Eye (tissue), 1 donor: ENCODE measurements around the gene PIGL.
A peak's percentile ranks its signal among the peaks of the same experiment; 100 is the strongest.
"Not testable (repeated sequence)": the region's sequence is repeated elsewhere in the genome, so short reads cannot be mapped to it uniquely, and the experiment has no call there.

Experiments
- DNase-seq: peaks from one replicate; pipeline ENCODE4 v3.0.0-alpha.2; 2015

PIGL gene

GRCh38 chr17:16217002-16217635 lies at the start of gene PIGL:
Gene PIGL (plus strand): TSS chr17:16217210. CDS start chr17:16217227, 17 bp downstream.
- peak; percentile 96 for DNase-seq

GRCh38 chr17:16171613-16172012 lies 45.4 kb upstream of the PIGL start:
- peak; percentile 6 for DNase-seq

DNA sequence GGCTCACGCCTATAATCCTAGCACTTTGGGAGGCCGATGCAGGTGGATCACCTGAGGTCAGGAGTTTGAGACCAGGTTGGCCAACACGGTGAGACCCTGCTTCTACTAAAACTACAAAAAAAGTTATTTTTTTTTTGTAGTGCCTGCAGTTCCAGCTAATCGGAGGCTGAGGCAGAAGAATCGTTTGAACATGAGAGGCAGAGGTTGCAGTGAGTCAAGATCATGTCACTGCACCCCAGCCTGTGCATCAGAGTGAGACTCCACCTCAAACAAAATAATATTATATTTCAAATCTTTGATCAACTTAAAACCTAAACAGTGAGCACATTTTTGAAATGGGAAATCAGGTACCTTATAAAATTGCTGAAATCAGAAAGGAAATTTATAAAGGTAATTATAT lies 38.2 kb upstream of the PIGL start:
- no peak for DNase-seq

DNA sequence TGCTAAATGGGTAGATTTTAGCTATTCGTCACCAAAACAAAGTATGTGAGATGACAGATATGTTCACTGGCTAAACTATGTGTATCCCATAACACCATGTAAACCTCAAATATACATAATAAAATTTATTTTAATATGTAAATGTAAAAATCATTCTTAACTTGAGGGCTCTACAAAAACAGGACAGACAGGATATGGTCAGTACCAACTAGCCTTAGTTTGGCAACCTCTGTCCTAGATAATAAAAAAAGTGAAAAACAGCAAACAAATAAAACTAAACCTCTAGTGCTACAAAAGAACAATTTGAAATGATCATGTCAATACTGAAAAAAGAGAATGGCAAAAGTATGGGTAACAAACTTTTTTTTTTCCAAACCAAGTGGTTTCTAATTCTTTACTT lies 35.4 kb upstream of the PIGL start:
- no peak for DNase-seq

DNA sequence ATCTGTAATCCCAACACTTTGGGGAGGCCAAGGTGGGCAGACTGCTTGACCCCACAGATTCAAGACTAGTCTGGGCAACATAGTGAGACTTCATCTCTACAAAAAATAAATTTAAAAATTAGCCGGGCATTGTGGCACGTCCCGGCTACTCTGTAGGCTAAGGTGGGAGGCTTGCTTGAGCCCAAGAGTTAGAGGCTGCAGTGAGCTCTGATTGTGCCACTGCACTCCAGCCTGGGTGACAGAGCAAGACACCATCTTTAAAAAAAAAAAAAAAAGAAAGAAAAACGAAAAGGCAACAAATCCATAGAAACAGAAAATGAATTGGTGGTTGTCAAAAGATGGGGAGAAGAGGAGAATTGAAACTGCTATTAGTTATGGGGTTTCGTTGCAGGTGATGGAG lies 29.4 kb upstream of the PIGL start:
- no peak for DNase-seq

DNA sequence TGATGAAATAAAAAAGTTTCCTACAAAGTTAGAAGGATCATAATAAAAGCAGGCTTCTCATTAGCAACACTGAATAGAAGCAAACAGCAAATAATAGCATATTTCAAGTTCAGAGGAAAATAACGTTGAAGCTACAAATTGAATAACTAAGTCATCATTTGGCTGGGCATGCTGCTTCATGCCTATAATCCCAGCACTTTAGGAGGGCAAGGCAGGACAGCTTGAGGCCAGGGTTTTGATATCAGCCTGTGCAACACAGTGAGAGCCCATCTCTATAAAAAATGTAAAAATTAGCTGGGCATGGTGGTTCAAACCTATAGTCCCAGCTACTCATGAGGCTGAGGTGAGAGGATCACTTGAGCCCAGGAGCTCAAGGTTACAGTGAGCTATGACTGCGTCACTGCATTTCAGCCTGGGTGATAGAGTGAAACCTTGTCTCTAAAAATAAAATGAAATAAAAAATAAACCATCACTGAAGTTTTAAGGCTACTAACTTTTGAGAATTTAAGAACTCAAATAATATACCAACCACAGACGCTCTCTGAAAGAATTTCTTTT lies 27.1 kb upstream of the PIGL start:
- no peak for DNase-seq

DNA sequence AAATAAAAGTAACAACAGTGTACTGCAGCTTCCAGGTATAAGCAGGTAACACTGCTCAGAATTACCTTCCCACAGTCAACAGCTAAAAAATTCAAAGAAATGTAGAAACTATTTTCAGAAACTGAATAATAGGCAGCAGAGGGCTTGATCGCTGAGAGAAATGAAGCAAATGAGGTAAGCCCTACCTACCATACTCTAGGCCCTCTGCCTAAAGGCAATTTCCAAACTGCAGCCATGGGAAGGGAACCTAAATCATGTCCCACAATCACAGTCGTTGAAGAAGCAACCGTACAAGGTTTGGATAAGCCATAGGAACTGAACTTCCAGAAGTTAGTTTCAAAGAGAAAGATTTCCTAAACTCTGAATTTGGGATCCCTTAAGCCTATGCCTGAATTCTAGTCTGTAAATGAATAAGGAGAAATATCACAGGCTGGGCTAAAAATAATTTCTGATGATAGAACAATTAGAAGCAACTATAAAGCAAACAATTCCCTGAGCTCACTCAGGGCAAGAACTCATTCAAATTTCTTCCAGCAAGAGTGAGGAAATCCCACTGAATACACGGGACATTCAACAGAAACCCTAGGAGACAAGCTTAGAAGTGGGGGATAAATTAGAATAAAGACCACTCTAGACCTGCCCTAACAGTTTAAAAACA lies 26.2 kb upstream of the PIGL start:
- no peak for DNase-seq

DNA sequence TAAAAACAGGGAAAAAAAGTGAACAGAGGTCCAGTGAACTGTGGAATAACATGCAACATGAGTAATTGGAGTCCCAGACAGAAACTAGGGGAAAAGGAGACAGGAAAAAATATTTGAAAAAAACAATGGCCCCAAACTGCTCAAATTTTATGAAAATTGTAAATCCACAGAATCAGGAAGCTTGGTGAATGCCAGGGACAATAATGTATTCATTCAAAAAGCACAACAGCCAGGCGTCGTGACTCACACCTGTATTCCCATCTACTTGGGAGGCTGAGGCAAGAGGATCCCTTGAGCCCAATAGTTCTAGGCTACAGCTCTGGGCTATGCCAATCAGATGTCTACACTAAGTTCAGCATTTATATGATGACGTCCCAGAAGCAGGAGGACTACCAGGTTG lies 25.4 kb upstream of the PIGL start:
- no peak for DNase-seq

DNA sequence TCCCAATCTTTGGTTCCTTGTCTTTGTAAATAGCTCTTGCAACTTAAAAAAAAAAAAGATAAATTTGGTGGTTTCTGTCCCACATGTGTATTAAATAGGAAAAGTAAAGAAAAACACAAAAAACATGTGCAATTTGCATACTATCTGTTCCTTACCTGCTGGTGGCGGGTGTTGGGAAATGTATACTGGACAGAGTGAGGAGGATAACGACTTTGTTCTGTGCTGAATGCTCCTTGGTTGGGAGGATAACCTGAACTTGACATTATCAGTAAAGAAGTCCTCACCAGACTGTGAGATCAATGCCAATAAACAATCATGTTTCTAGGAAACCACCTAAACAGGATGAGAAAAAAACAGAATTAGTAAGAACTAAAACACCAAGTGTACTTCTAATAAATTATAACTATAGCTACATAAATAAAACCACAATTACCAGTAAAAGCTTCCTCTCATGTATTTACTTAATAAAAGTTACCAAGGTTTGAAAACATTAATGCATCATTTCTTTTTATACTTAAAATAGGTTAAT lies 22.6 kb upstream of the PIGL start:
- not testable (repeated sequence) for DNase-seq

- no peak for DNase-seq
These were observed 19.7 kb upstream of the PIGL start for GRCh38 chr17:16197276-16197675.

GRCh38 chr17:16199093-16199492 lies 17.9 kb upstream of the PIGL start:
- peak; percentile 10 for DNase-seq

DNA sequence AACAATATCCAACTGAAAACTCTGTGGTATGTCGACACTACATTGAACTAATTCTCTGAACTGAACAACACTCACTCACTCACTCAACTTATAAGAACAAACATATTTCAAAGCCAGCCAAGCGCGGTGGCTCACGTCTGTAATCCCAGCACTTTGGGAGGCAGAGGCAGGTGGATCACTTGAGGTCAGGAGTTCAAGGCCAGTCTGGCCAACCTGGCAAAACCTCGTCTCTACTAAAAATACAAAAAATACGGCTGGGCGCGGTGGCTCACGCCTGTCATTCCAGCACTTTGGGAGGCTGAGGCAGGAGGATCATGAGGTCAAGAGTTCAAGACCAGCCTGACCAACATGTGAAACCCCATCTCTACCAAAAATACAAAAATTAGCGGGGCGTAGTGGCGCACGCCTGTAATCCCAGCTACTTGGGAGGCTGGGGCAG lies 15.3 kb upstream of the PIGL start:
- not testable (repeated sequence) for DNase-seq

GRCh38 chr17:16202554-16203500 lies 14.2 kb upstream of the PIGL start:
- not testable (repeated sequence) for DNase-seq

GRCh38 chr17:16204763-16205162 lies 12.2 kb upstream of the PIGL start:
- DNase-seq = not testable (repeated sequence)

- DNase-seq = no peak
These were observed 5.4 kb upstream of the PIGL start for GRCh38 chr17:16211590-16211989.

- no peak for DNase-seq
These were observed 4.2 kb upstream of the PIGL start for GRCh38 chr17:16212793-16213192.

GRCh38 chr17:16214190-16215001 lies 2.6 kb upstream of the PIGL start:
- DNase-seq = no peak

GRCh38 chr17:16215002-16215272 lies 2.1 kb upstream of the PIGL start:
- DNase-seq = no peak

DNA sequence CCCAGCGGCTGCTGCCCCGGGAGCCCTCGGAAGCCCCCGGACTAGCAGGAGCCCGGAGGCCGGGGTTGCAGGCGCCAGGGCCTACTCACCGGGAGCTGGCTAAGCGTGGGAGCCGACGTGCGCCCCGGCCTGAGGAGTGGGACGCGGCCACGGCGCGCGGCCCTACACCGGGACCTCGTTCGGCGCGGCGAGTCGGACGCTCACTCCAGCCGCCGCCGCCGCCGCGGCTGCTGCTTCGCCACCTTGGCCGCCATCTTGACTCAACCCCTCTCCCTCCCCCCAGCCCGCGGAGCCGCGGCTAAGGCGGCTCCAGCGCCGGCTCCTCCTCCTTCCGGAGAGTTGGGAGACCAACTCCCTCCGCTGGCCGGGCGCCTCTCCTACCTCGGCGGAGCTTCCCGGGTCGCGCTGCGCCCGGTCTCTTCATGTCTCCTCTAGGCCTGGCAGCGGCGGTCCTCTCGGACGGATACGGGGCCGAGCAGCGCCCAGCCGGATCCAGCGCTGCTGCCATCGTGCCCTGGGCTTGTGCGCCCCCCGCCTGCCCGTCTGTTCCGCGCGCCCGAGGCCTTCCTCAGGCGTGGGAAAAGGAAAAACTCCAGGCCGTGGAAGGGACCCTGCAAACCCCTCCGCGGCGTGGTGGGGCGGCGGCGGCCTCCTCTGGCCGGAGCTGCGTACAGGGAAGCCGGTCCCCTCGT lies 1.6 kb upstream of the PIGL start, which contains the start of gene NCOR1:
NCOR1 (minus strand) TSS at position 262 of the 692 bp plus-strand sequence. CDS start 20,965 bp downstream, outside the sequence.
- DNase-seq = peak; percentile 97

DNA sequence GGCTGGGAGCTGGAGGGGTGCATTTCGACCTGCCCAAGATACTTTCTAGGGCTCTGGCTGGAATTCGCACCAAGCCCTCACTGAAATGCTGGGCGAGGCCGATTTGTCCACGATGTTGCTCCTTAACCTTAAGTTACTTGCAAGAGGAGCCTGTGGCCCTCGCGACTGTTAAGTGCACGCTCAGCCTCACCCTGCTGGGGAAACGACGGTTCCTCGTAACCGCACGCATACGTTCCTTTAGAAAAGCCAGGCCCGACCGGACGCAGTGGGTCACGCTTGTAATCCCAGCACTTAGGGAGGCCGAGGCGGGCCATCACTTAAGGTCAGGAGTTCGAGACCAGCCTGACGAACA lies 1.1 kb upstream of the PIGL start:
- DNase-seq = no peak

DNA sequence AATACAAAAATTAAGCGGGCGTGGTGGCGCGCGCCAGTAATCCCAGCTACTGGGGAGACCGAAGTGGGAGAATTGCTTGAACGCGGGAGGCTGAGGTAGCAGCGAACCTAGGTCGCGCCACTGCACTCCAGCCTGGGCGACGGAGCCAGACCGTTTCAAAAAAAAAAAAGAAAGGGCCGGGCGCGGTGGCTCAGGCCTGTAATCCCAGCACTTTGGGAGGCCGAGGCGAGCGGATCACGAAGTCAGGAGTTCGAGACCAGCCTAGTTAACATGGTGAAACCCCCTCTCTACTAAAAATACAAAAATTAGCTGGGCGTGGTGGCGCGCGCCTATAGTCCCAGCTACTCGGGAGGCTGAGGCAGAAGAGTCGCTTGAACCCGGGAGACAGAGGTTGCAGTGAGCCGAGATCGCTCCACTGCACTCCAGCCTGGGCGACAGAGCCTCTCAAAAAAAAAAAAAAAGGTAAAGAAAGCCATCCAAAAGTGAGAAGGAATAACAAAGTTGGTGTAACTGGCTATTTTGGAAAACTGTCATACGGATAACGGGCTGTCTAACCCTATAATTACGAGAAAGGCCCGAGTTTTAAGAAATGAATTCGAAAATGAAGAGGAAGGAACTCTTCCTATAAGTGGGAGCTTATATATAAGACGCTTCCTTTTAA lies 539 bp upstream of the PIGL start:
- DNase-seq = not testable (repeated sequence)
